Heart left ventricle (tissue), 13 donors: Measurements from ENCODE around the gene USE1.
"Not testable (repeated sequence)": the region's sequence is repeated elsewhere in the genome, so short reads cannot be mapped to it uniquely, and the experiment has no call there.

Experiments
- POLR2A ChIP-seq, 2 donors: fragments of 450-650 bp; IDR thresholded peaks; one replicate each; pipeline ENCODE4 v1.6.1; 2017; ENCODE audit warnings: antibody characterized with exemption in 2 of 2, mild to moderate bottlenecking in 2 of 2, moderate library complexity in 2 of 2
- TF ChIP-seq, protein P1 (sequence below), 12 donors: fragments of 200-600 bp; sonication (generic) in 4 of 12; IDR thresholded peaks; one replicate each; pipeline versions ENCODE4 v1.5.0 to v1.8.0; 2018 to 2022; ENCODE audit warnings: antibody characterized with exemption in 12 of 12, mild to moderate bottlenecking in 5 of 12
- donor health status: ischemic (EF 13 %, LVEDD 7.1; RV severe dilation, severe dysfunction).
- donor health status: DM: no; HTN: yes; CAD: no.
- donor health status: DM: no; HTN: no; CAD: no.
- donor health status: ischemic (EF 25% LVEDD 6.9; RV normal size, moderate dysfunction).
- donor health status: ischemic (EF 25% LVEDD 5.7; RV mildly dilated, moderate dysfunction).
- donor health status: ischemic (EF 35%, LVEDD 5.7; RV mildly dilated, moderate dysfunction).
- donor health status: nonischemic (EF 11% LVEDD 7.7; RV severe dilation, severe dysfunction).
- donor health status: DM: yes; HTN: yes; CAD: no.
- donor health status: PGD.
- donor health status: ischemic (EF 29% LVEDD 5.4; RV normal size, mild dysfunction).
- donor health status: nonischemic (EF 23%, LVEDD 6.1; RV moderate dilation, normal function).

- TF ChIP-seq, protein P1, sequence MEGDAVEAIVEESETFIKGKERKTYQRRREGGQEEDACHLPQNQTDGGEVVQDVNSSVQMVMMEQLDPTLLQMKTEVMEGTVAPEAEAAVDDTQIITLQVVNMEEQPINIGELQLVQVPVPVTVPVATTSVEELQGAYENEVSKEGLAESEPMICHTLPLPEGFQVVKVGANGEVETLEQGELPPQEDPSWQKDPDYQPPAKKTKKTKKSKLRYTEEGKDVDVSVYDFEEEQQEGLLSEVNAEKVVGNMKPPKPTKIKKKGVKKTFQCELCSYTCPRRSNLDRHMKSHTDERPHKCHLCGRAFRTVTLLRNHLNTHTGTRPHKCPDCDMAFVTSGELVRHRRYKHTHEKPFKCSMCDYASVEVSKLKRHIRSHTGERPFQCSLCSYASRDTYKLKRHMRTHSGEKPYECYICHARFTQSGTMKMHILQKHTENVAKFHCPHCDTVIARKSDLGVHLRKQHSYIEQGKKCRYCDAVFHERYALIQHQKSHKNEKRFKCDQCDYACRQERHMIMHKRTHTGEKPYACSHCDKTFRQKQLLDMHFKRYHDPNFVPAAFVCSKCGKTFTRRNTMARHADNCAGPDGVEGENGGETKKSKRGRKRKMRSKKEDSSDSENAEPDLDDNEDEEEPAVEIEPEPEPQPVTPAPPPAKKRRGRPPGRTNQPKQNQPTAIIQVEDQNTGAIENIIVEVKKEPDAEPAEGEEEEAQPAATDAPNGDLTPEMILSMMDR (IDR thresholded peaks at IDR 0.05) = not testable (repeated sequence)
- TF ChIP-seq POLR2A (IDR thresholded peaks at IDR 0.05) = not testable (repeated sequence)
These were observed 23.4 kb upstream of the USE1 start for GRCh38 chr19:17191736-17192135.
